Activated B cell treated with CpG ODN at 0.5 μM for 24 hours (primary cell): ENCODE data around the gene PLBD2. TPM values are rescaled to one million over a fixed set of nuclear protein-coding genes. Genes with fewer than 3 reads are reported as not detected.

Experiments used
- ATAC-seq: fragments of 200-7000 bp; cut with Tn5 transposase; one replicate; pipeline ENCODE4 v1.10.0; 2021; ENCODE audit warnings: low read depth, mild to moderate bottlenecking, moderate library complexity
- CTCF ChIA-PET: fragments of 350-600 bp; sonication (Branson Sonifier 250); formaldehyde crosslinking; loops from one replicate; lab custom pipeline; 2021; ENCODE audit warnings: antibody characterized with exemption; lab: Charles Lee
- POLR2A ChIA-PET: fragments of 350-600 bp; sonication (Branson Sonifier 250); formaldehyde crosslinking; loops from one replicate; lab custom pipeline; 2021; ENCODE audit warnings: antibody characterized with exemption; lab: Charles Lee
- DNase-seq: peaks from one replicate; pipeline ENCODE4 v3.0.0; 2022
- H3K27ac Mint-ChIP-seq: one replicate; pipeline ENCODE4 v1.8.0; 2020; ENCODE audit warnings: mixed read lengths
- H3K27me3 Mint-ChIP-seq: one replicate; pipeline ENCODE4 v1.8.0; 2021; ENCODE audit warnings: mixed read lengths
- H3K36me3 Mint-ChIP-seq: one replicate; pipeline ENCODE4 v1.8.0; 2021; ENCODE audit warnings: low read depth, mixed read lengths
- H3K4me1 Mint-ChIP-seq: one replicate; pipeline ENCODE4 v1.8.0; 2021; ENCODE audit warnings: mixed read lengths
- H3K4me3 Mint-ChIP-seq: one replicate; pipeline ENCODE4 v1.8.0; 2020; ENCODE audit warnings: mild to moderate bottlenecking, mixed read lengths
- H3K9me3 Mint-ChIP-seq: one replicate; pipeline ENCODE4 v1.8.0; 2020; ENCODE audit warnings: mixed read lengths
- CTCF ChIP-seq: fragments of 200-600 bp; IDR thresholded peaks from one replicate; pipeline ENCODE4 v1.8.0; 2022; ENCODE audit warnings: antibody characterized with exemption, mild to moderate bottlenecking
- intact Hi-C: fragments of 100-400 bp; cut with micrococcal nuclease; formaldehyde crosslinking; loops from one replicate; pipeline ENCODE4 v1.15.1; 2024
- total RNA-seq: library from RNA; stranded (reverse); gene quantifications from 2 replicates; pipeline ENCODE4 v1.2.3, GENCODE V29; 2022

PLBD2 gene
- total RNA-seq, 1 donor from 2014 or later: 13.7 TPM

- ATAC-seq (no peak), DNase-seq (no peak)
- no peaks in the 10 kb centered on the region for H3K36me3 Mint-ChIP-seq
- peaks cover 17% of the 10 kb centered on the region for H3K27me3 Mint-ChIP-seq
- ChIA-PET CTCF (no interaction called here), POLR2A (interaction anchor here (0.9 kb wide), 1 partner anchor 88 kb away, joined by 3 read pairs; no protein-coding TSS in a partner anchor)
- no peaks in the 10 kb centered on the region for H3K9me3 Mint-ChIP-seq
- no peak overlapping the region for H3K4me3 Mint-ChIP-seq
- TF ChIP-seq CTCF: no peak
- intact Hi-C loops: loop anchor here (1.0 to 2.0 kb wide), 2 partner anchors 64 to 89 kb away; partner anchors contain the start of gene PLBD2
- peaks cover 25% of the 10 kb centered on the region for H3K4me1 Mint-ChIP-seq
- H3K27ac Mint-ChIP-seq: no peak overlapping the region
Observed at GRCh38 chr12:113422886-113423669, 64.7 kb downstream of the PLBD2 start.

- no peak overlapping the region for H3K4me3 Mint-ChIP-seq
- H3K27ac Mint-ChIP-seq: no peak overlapping the region
- POLR2A ChIA-PET: no interaction called here
- H3K4me1 Mint-ChIP-seq: peaks cover 25% of the 10 kb centered on the region
- peaks cover 18% of the 10 kb centered on the region for H3K27me3 Mint-ChIP-seq
- no peak for DNase-seq
- no peak for ATAC-seq
- H3K36me3 Mint-ChIP-seq: no peaks in the 10 kb centered on the region
- TF ChIP-seq CTCF: no peak
- intact Hi-C loops: no loop called here
- no peaks in the 10 kb centered on the region for H3K9me3 Mint-ChIP-seq
- CTCF ChIA-PET: interaction anchor here (1.3 to 1.6 kb wide), 3 partner anchors 113 to 250 kb away, joined by 3 to 7 read pairs (median 6); no protein-coding TSS in a partner anchor
Observed at GRCh38 chr12:113424456-113424855, 66.1 kb downstream of the PLBD2 start.

GRCh38 chr12:113424915-113425823 is 66.8 kb downstream of the PLBD2 start:
- H3K9me3 Mint-ChIP-seq: peaks cover 3% of the 10 kb centered on the region
- H3K36me3 Mint-ChIP-seq: no peaks in the 10 kb centered on the region
- ATAC-seq (peak; percentile 26), DNase-seq (peak; percentile 52)
- no peak for TF ChIP-seq CTCF
- intact Hi-C loops: loop anchor here (1.0 kb wide), 2 partner anchors 113 to 228 kb away; no protein-coding TSS in a partner anchor
- H3K4me3 Mint-ChIP-seq: peak overlapping the region; percentile 19
- ChIA-PET POLR2A (no interaction called here), CTCF (interaction anchor here (0.6 to 1.6 kb wide), 7 partner anchors 20 to 251 kb away, joined by 3 to 7 read pairs (median 3); no protein-coding TSS in a partner anchor)
- H3K4me1 Mint-ChIP-seq: peaks cover 25% of the 10 kb centered on the region
- H3K27me3 Mint-ChIP-seq: peaks cover 22% of the 10 kb centered on the region
- H3K27ac Mint-ChIP-seq: peak overlapping the region; percentile 41

- H3K36me3 Mint-ChIP-seq: no peaks in the 10 kb centered on the region
- intact Hi-C loops: loop anchor here (1.0 kb wide), 2 partner anchors 114 to 229 kb away; no protein-coding TSS in a partner anchor
- peaks cover 25% of the 10 kb centered on the region for H3K4me1 Mint-ChIP-seq
- no peak for TF ChIP-seq CTCF
- peak overlapping the region; percentile 12 for H3K27ac Mint-ChIP-seq
- ChIA-PET POLR2A (no interaction called here), CTCF (interaction anchor here (0.6 to 1.6 kb wide), 6 partner anchors 21 to 239 kb away, joined by 3 to 7 read pairs (median 3); no protein-coding TSS in a partner anchor)
- H3K4me3 Mint-ChIP-seq: peak overlapping the region; percentile 46
- H3K9me3 Mint-ChIP-seq: peaks cover 6% of the 10 kb centered on the region
- H3K27me3 Mint-ChIP-seq: peaks cover 22% of the 10 kb centered on the region
- DNase-seq (no peak), ATAC-seq (peak; percentile 13)
Observed at GRCh38 chr12:113425960-113426453, 67.6 kb downstream of the PLBD2 start.
